Measurements from ENCODE around the gene LMBRD2.
A peak's percentile ranks its signal among the peaks of the same experiment; 100 is the strongest.
"Not testable (repeated sequence)": the region's sequence is repeated elsewhere in the genome, so short reads cannot be mapped to it uniquely, and the experiment has no call there.

LMBRD2 gene

GRCh38 chr5:36151434-36152323 lies at the start of gene LMBRD2, which contains the start of gene SKP2:
LMBRD2 (minus strand) TSS chr5:36151887; CDS start chr5:36143349, 8,538 bp downstream.
SKP2 (plus strand) TSS chr5:36152111; CDS start chr5:36152263, 152 bp downstream.
- H3K36me3 Mint-ChIP-seq (ENCODE audit: low read depth), result peaks cover 40% of the 10 kb centered on the region
- H3K4me1 Mint-ChIP-seq (ENCODE audit: low read depth), result peaks cover 73% of the 10 kb centered on the region
- no peaks in the 10 kb centered on the region for H3K9me3 Mint-ChIP-seq
- H3K27me3 Mint-ChIP-seq, result no peaks in the 10 kb centered on the region
- H3K27ac Mint-ChIP-seq, result peak within 1 kb of the TSS; percentile 90
- H3K4me3 Mint-ChIP-seq, result peak within 1 kb of the TSS; percentile 91

- peaks cover 55% of the 10 kb centered on the region for H3K36me3 Mint-ChIP-seq (ENCODE audit: low read depth)
- H3K4me1 Mint-ChIP-seq (ENCODE audit: low read depth), result peaks cover 3% of the 10 kb centered on the region
- H3K9me3 Mint-ChIP-seq, result no peaks in the 10 kb centered on the region
- no peaks in the 10 kb centered on the region for H3K27me3 Mint-ChIP-seq
- H3K4me3 Mint-ChIP-seq, result no peak overlapping the region
- no peak overlapping the region for H3K27ac Mint-ChIP-seq
Measured at GRCh38 chr5:36200513-36200912, 48.8 kb upstream of the LMBRD2 start.

DNA sequence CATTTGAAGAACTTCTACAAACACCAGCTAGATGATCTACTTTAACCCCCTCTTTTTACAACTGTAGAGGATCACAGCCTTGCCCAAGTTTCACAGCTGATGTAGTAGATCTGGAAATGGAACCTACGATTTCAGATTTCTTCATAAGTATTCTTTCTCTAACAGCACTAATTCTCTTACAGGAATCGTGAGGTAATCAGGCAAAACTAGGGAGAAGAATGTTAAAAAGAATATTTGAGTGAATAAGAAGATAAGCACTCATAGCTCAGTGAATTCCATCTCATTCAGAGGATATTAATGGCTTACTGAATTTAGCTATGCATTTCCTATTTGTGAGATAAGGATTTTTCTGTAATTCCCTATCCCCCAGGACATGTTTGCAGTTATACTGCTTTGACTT lies 47.9 kb upstream of the LMBRD2 start:
- Mint-ChIP-seq H3K4me1 (ENCODE audit: low read depth) (peaks cover 3% of the 10 kb centered on the region), H3K36me3 (ENCODE audit: low read depth) (peaks cover 55% of the 10 kb centered on the region), H3K4me3 (no peak overlapping the region), H3K27me3 (no peaks in the 10 kb centered on the region), H3K9me3 (no peaks in the 10 kb centered on the region), H3K27ac (no peak overlapping the region)

- H3K4me1 Mint-ChIP-seq (ENCODE audit: low read depth); H3K27me3 Mint-ChIP-seq; H3K4me3 Mint-ChIP-seq; H3K27ac Mint-ChIP-seq; H3K9me3 Mint-ChIP-seq: not testable (repeated sequence)
- peaks cover 56% of the 10 kb centered on the region for H3K36me3 Mint-ChIP-seq (ENCODE audit: low read depth)
Measured at GRCh38 chr5:36198783-36199182, 47.1 kb upstream of the LMBRD2 start.

DNA sequence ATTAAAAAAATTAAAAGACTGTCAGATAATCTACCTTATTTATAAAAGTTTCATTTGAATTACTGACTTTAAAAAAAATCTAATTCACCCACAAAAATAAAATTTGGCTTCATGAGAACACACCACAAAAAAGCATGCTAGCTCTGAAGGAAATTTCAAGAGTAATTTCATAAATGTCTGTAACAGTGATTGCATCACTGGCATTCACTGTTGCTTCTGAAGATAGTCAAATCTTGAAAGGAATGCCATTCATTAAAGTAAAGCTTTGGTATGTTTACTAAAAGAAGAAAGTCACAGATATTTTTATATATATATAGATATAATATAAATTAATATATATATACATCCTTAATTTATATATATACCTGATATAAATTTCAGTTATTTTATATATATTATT lies 46.6 kb upstream of the LMBRD2 start:
- peaks cover 3% of the 10 kb centered on the region for H3K4me1 Mint-ChIP-seq (ENCODE audit: low read depth)
- H3K36me3 Mint-ChIP-seq (ENCODE audit: low read depth), result peaks cover 54% of the 10 kb centered on the region
- no peaks in the 10 kb centered on the region for H3K9me3 Mint-ChIP-seq
- H3K27ac Mint-ChIP-seq, result no peak overlapping the region
- no peaks in the 10 kb centered on the region for H3K27me3 Mint-ChIP-seq
- no peak overlapping the region for H3K4me3 Mint-ChIP-seq

DNA sequence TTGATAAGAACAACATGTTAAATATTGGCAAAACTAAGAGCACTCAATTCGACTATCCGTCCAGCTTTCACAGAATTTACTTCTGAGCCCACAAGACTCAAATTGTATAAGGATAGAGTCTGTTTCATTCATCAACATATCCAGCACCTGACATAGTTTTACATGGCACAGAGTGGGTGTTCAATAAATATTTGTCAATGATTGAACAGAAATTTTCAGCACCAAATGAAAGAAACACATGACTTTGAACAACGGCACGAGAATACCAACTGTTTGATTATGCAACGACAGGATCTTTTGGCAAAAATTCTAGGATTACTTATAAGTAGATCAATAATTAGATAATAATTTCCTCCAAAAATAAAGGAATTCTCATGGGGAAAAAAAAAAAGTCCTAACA lies 42.1 kb upstream of the LMBRD2 start:
- Mint-ChIP-seq H3K27me3 (no peaks in the 10 kb centered on the region), H3K4me3 (no peak overlapping the region), H3K27ac (no peak overlapping the region), H3K4me1 (ENCODE audit: low read depth) (no peaks in the 10 kb centered on the region), H3K9me3 (peaks cover 6% of the 10 kb centered on the region), H3K36me3 (ENCODE audit: low read depth) (peaks cover 73% of the 10 kb centered on the region)

DNA sequence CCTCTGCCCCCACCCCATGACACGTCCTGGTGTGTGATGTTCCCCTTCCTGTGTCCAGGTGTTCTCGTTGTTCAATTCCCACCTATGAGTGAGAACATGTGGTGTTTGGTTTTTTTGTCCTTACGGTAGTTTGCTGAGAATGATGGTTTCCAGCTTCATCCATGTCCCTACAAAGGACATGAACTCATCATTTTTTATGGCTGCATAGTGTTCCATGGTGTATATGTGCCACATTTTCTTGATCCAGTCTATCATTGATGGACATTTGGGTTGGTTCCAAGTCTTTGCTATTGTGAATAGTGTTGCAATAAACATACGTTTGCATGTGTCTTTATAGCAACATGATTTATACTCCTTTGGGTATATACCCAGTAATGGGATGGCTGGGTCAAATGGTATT lies 32.7 kb upstream of the LMBRD2 start:
- H3K4me1 Mint-ChIP-seq (ENCODE audit: low read depth); H3K4me3 Mint-ChIP-seq; H3K27ac Mint-ChIP-seq; H3K27me3 Mint-ChIP-seq: not testable (repeated sequence)
- peaks cover 97% of the 10 kb centered on the region for H3K36me3 Mint-ChIP-seq (ENCODE audit: low read depth)
- H3K9me3 Mint-ChIP-seq, result peaks cover 17% of the 10 kb centered on the region

DNA sequence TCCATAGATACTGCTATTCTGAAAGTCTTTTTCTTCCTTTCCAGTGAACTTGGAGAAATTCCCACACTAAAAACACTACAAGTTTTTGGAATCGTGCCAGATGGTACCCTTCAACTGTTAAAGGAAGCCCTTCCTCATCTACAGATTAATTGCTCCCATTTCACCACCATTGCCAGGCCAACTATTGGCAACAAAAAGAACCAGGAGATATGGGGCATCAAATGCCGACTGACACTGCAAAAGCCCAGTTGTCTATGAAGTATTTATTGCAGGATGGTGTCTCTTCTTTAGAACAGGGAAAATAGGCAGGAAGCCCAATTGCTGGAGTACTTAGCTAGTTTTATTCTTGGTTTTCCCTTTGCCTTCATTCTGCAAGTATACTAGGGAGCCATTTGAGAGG lies 30.1 kb upstream of the LMBRD2 start:
- no peak overlapping the region for H3K27ac Mint-ChIP-seq
- H3K4me3 Mint-ChIP-seq, result no peak overlapping the region
- no peaks in the 10 kb centered on the region for H3K9me3 Mint-ChIP-seq
- peaks cover 7% of the 10 kb centered on the region for H3K4me1 Mint-ChIP-seq (ENCODE audit: low read depth)
- no peaks in the 10 kb centered on the region for H3K27me3 Mint-ChIP-seq
- peaks cover 95% of the 10 kb centered on the region for H3K36me3 Mint-ChIP-seq (ENCODE audit: low read depth)

GRCh38 chr5:36180556-36181350 lies 29.1 kb upstream of the LMBRD2 start:
- H3K4me3 Mint-ChIP-seq, result no peak overlapping the region
- no peak overlapping the region for H3K27ac Mint-ChIP-seq
- H3K36me3 Mint-ChIP-seq (ENCODE audit: low read depth), result peaks cover 89% of the 10 kb centered on the region
- H3K4me1 Mint-ChIP-seq (ENCODE audit: low read depth), result peaks cover 10% of the 10 kb centered on the region
- no peaks in the 10 kb centered on the region for H3K9me3 Mint-ChIP-seq
- H3K27me3 Mint-ChIP-seq, result no peaks in the 10 kb centered on the region

- no peaks in the 10 kb centered on the region for H3K9me3 Mint-ChIP-seq
- H3K27me3 Mint-ChIP-seq, result no peaks in the 10 kb centered on the region
- no peak overlapping the region for H3K4me3 Mint-ChIP-seq
- H3K36me3 Mint-ChIP-seq (ENCODE audit: low read depth), result peaks cover 88% of the 10 kb centered on the region
- peaks cover 10% of the 10 kb centered on the region for H3K4me1 Mint-ChIP-seq (ENCODE audit: low read depth)
- no peak overlapping the region for H3K27ac Mint-ChIP-seq
Measured at GRCh38 chr5:36179950-36180349, 28.3 kb upstream of the LMBRD2 start.

GRCh38 chr5:36178524-36178890 lies 26.8 kb upstream of the LMBRD2 start:
- peaks cover 10% of the 10 kb centered on the region for H3K4me1 Mint-ChIP-seq (ENCODE audit: low read depth)
- H3K36me3 Mint-ChIP-seq (ENCODE audit: low read depth), result peaks cover 87% of the 10 kb centered on the region
- no peaks in the 10 kb centered on the region for H3K27me3 Mint-ChIP-seq
- no peak overlapping the region for H3K4me3 Mint-ChIP-seq
- H3K27ac Mint-ChIP-seq, result no peak overlapping the region
- no peaks in the 10 kb centered on the region for H3K9me3 Mint-ChIP-seq

DNA sequence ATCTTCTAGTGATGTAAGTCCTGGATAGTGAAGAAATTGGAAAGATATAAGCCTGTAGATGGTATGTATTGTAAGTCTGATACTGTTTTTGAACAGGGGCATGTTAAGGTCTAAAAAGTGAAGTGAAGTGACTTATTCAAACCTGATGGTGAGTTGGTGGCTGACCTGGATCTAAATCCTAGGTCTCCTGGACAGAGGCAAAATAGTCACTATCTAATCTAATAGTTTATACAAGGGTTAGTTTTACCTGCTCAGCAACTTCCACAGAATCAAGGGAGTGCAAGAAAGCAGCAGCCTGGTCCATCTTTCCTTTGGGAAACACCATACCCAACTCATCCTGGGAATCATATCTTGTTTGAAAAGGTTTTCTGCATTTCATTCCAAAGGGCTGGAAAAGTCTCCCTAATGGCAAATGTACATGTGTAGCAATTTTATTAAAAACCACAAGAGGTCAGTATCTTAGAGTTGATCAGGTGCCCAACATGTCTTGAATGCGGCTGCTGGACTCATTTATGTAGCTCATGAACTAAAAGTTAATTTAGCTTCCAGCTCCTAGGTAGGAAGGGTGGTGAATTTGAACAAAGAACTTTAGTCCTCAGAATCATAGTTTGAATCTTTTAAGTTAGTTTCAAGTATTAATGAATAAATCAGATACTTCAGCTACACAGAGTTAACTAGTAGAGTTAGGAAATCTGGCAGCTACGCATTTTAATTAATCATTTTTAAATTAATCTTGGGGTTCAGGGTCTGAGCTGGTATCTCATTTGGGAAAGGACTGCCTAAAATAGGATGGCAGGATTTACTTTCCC lies 26.2 kb upstream of the LMBRD2 start:
- H3K36me3 Mint-ChIP-seq (ENCODE audit: low read depth), result peaks cover 90% of the 10 kb centered on the region

DNA sequence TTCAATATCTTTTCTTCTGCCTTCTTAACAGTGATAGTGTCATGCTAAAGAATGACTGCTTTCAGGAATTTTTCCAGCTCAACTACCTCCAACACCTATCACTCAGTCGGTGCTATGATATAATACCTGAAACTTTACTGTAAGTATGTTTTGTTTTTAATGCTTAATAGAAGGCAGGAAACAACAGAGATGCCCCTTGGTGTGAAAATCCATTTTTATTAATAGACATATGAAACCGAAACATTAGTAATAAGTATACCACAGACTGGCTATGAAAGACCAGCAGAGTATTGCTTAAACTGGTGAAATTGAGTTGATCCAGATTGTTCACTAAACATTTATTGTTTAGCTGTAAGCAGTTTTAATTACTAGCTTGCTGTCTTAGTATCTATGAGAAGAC lies 25.5 kb upstream of the LMBRD2 start:
- Mint-ChIP-seq H3K4me3 (no peak overlapping the region), H3K27me3 (no peaks in the 10 kb centered on the region), H3K9me3 (no peaks in the 10 kb centered on the region), H3K27ac (no peak overlapping the region), H3K36me3 (ENCODE audit: low read depth) (peaks cover 88% of the 10 kb centered on the region), H3K4me1 (ENCODE audit: low read depth) (peaks cover 10% of the 10 kb centered on the region)

More for the DNA sequence above, 26.2 kb upstream of the LMBRD2 start:
- H3K27ac Mint-ChIP-seq, result no peak overlapping the region
- H3K9me3 Mint-ChIP-seq, result no peaks in the 10 kb centered on the region
- H3K4me3 Mint-ChIP-seq, result no peak overlapping the region
- H3K27me3 Mint-ChIP-seq, result no peaks in the 10 kb centered on the region
- H3K4me1 Mint-ChIP-seq (ENCODE audit: low read depth), result peaks cover 10% of the 10 kb centered on the region

- Mint-ChIP-seq H3K36me3 (ENCODE audit: low read depth) (peaks cover 88% of the 10 kb centered on the region), H3K9me3 (no peaks in the 10 kb centered on the region), H3K27me3 (no peaks in the 10 kb centered on the region), H3K4me1 (ENCODE audit: low read depth) (peaks cover 10% of the 10 kb centered on the region), H3K27ac (no peak overlapping the region), H3K4me3 (no peak overlapping the region)
Measured at GRCh38 chr5:36175043-36175442, 23.4 kb upstream of the LMBRD2 start.

DNA sequence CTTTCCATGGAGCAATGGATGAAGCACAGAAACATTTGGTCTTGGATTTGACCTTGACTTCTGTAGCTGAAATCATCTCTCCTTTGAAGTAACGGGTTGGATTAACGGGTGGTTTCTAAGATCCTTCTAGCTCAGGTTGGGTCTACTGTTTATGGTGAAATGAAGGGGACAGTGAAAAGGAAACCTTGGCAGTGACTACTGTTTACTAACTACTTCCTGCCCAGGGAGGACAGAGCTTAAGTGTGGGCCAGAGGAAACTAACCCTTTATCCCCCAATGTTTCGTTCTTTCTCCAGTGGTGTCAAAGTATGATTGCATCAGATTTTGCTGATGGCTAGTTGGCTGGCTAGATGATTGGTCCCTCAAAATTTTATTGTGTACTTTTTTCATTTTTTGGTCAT lies 22.4 kb upstream of the LMBRD2 start:
- Mint-ChIP-seq H3K27ac (no peak overlapping the region), H3K4me3 (no peak overlapping the region)

More for the DNA sequence above, 22.4 kb upstream of the LMBRD2 start:
- peaks cover 10% of the 10 kb centered on the region for H3K4me1 Mint-ChIP-seq (ENCODE audit: low read depth)
- H3K27me3 Mint-ChIP-seq, result no peaks in the 10 kb centered on the region
- no peaks in the 10 kb centered on the region for H3K9me3 Mint-ChIP-seq
- peaks cover 88% of the 10 kb centered on the region for H3K36me3 Mint-ChIP-seq (ENCODE audit: low read depth)

Data from stimulated activated naive CD8-positive, alpha-beta T cell treated with anti-CD3 and anti-CD28 coated beads, Interleukin-15, Interleukin-2, amounts not matched to agents 100 ng/mL and 50 ng/mL, for 24 hours (primary cell).